ENCODE data around the gene SECTM1.

DNA sequence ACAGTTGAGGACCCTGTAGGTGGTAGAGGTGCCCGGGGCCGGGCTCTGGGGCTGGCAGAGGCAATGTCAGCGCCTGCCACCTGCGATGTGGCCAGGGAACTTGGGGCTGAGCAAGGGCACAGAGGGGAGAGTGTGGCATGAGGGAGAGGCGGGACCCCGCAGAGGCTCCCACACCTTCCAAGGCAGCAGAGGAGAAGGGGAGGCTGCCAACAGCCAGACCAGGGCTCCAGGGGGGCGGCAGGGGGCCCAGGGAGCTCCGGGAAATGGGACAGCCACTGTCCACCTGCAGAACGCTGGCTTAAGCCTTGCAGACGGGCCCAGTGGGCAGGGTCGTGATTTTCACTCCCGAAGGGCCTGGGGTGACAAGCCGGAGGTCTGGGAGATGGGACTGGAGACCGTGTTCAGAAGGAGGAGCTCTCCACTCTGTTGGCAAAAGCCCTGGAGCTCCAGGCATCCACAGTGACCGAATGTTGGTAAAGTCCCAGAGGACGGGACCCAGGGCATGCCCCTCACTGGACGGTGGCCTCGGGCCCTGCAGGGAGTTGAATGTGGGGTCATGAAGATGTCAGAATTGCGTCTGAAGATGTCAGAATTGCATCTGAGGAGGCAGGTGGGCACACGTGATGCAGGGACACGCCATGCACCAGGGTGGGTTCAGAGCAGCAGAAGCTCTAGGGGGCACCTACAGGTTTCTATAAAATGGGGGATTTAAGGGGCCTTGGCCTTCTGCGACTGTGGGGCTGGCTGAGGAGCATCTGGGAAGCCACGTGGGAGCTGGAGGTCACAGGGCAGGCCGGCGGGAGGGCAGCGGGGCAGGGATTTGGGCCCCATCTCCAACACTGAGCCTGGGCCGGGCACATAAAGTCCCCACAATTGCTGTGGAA, 34.8 kb downstream of the SECTM1 start:
- TF ChIP-seq, protein P1, sequence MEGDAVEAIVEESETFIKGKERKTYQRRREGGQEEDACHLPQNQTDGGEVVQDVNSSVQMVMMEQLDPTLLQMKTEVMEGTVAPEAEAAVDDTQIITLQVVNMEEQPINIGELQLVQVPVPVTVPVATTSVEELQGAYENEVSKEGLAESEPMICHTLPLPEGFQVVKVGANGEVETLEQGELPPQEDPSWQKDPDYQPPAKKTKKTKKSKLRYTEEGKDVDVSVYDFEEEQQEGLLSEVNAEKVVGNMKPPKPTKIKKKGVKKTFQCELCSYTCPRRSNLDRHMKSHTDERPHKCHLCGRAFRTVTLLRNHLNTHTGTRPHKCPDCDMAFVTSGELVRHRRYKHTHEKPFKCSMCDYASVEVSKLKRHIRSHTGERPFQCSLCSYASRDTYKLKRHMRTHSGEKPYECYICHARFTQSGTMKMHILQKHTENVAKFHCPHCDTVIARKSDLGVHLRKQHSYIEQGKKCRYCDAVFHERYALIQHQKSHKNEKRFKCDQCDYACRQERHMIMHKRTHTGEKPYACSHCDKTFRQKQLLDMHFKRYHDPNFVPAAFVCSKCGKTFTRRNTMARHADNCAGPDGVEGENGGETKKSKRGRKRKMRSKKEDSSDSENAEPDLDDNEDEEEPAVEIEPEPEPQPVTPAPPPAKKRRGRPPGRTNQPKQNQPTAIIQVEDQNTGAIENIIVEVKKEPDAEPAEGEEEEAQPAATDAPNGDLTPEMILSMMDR (IDR thresholded peaks at IDR 0.05 in 4 of 5, conservative IDR thresholded peaks at IDR 0.05 in 1 of 5), result peak in 1 of 5 experiments; percentile 3
- no peak for TF ChIP-seq POLR2A (IDR thresholded peaks at IDR 0.05)

All from gastrocnemius medialis (tissue), 4 donors.